GM03348 (cell line): ENCODE measurements around the gene PALM3.

Experiments used
- DNase-seq: peaks from one replicate; pipeline ENCODE4 v3.0.0; 2012; ENCODE audit warnings: low spot score

PALM3 gene

GRCh38 chr19:14061751-14062557, at the start of gene PALM3:
TSS of gene PALM3 (minus strand) at chr19:14062076. CDS start at chr19:14061980, 96 bp downstream.
- DNase-seq = no peak

- DNase-seq = no peak
Observed at GRCh38 chr19:14111486-14111885, 49.6 kb upstream of the PALM3 start.

- no peak for DNase-seq
Observed at GRCh38 chr19:14110650-14111049, 48.8 kb upstream of the PALM3 start.

- no peak for DNase-seq
Observed at GRCh38 chr19:14107581-14108461, 45.9 kb upstream of the PALM3 start.

GRCh38 chr19:14106840-14107239, 45.0 kb upstream of the PALM3 start:
- DNase-seq = no peak

GRCh38 chr19:14105680-14106079, 43.8 kb upstream of the PALM3 start:
- no peak for DNase-seq

- DNase-seq = no peak
Observed at GRCh38 chr19:14103310-14103709, 41.4 kb upstream of the PALM3 start.

GRCh38 chr19:14102756-14103155, 40.9 kb upstream of the PALM3 start:
- no peak for DNase-seq

- DNase-seq = no peak
Observed at GRCh38 chr19:14102102-14102696, 40.3 kb upstream of the PALM3 start.

GRCh38 chr19:14101003-14101545, 39.2 kb upstream of the PALM3 start:
- DNase-seq = no peak

- no peak for DNase-seq
Observed at GRCh38 chr19:14097532-14098151, 35.8 kb upstream of the PALM3 start.

GRCh38 chr19:14096272-14096992, 34.6 kb upstream of the PALM3 start:
- DNase-seq = no peak

- DNase-seq = no peak
Observed at GRCh38 chr19:14094854-14095253, 33.0 kb upstream of the PALM3 start.

GRCh38 chr19:14093117-14093823, 31.4 kb upstream of the PALM3 start:
- no peak for DNase-seq

GRCh38 chr19:14091813-14092462, 30.1 kb upstream of the PALM3 start:
- DNase-seq = no peak

- DNase-seq = peak; percentile 94
Observed at GRCh38 chr19:14091081-14091812, 29.4 kb upstream of the PALM3 start.

- peak; percentile 94 for DNase-seq
Observed at GRCh38 chr19:14090509-14091080, 28.7 kb upstream of the PALM3 start, which contains the start of gene SAMD1. TSS of gene SAMD1 (minus strand) at chr19:14090751.

- peak; percentile 62 for DNase-seq
Observed at GRCh38 chr19:14089662-14090508, 28.0 kb upstream of the PALM3 start.
